Motor neuron (in vitro differentiated cells): ENCODE results near the gene TMEM186. TPM values are rescaled to one million over a fixed set of nuclear protein-coding genes. Genes with fewer than 3 reads are reported as not detected.

Experiments used
- ATAC-seq, 8 experiments: fragments of 200-7000 bp; cut with Tn5 transposase; replicated peaks in 6 of 8; 2 replicates each; pipeline ENCODE4 v1.8.0; 2021; ENCODE audit warnings: mild to moderate bottlenecking in 8 of 8, moderate library complexity in 8 of 8
- H3K27ac ChIP-seq, 2 donors: fragments of 250-450 bp; sonication (Bioruptor Pico); 2 replicates each; pipeline ENCODE4 v1.9.0; 2021; ENCODE audit warnings: antibody characterized with exemption in 2 of 2, mild to moderate bottlenecking in 2 of 2, moderate library complexity in 1 of 2
- H3K4me1 ChIP-seq, 2 donors: fragments of 250-450 bp; sonication (Bioruptor Pico); replicated peaks in 1 of 2; 2 replicates each; pipeline ENCODE4 v1.6.1; 2021; ENCODE audit warnings: antibody characterized with exemption in 2 of 2, mild to moderate bottlenecking in 2 of 2, moderate library complexity in 1 of 2
- H3K4me3 ChIP-seq, 5 donors: fragments of 250-450 bp; sonication (Bioruptor Pico); 2 replicates each; pipeline ENCODE4 v1.9.0; 2021; ENCODE audit warnings: antibody characterized with exemption in 5 of 5, mild to moderate bottlenecking in 5 of 5, moderate library complexity in 4 of 5
- WGBS, 10 experiments: fragments of 450-650 bp; shearing (Covaris generic); methylation state at CpG; one replicate each; pipeline ENCODE4 v1.0.0; 2022; 5-methylcytosine and 5-hydroxymethylcytosine counted together
- in situ Hi-C, 9 experiments: fragments of 400-800 bp; cut with MboI; loops; one replicate each; pipeline ENCODE4 v1.15.0; 2021; ENCODE audit warnings: low sequenced_read_pairs in 9 of 9, low pct_unique_long_range_greater_than_20kb in 2 of 9; ENCODE audit not compliant: unreplicated experiment in 9 of 9
- total RNA-seq, 8 experiments: library from RNA; unstranded; fragments of 300-600 nt; gene quantifications; 2 replicates each; pipeline versions ENCODE4 v1.2.3 to v1.2.4, GENCODE V29; 2022

TMEM186 gene
- total RNA-seq, 8 experiments from 2014 or later, result 6.9 to 15.9 (median 10.0) TPM

- in situ Hi-C loops, result loop anchor here in 5 of 9 experiments (10.0 to 25.0 kb wide), 2 partner anchors 121 to 123 kb away; partner anchors contain the start of gene ABAT (in 4 of the 5)
- no peaks in the 10 kb centered on the region for H3K4me1 ChIP-seq
- 53 to 97% (median 80%) methylated on average over 1 to 5 of the region's 6 CpGs; no CpG with 5 or more reads in 1 of the 10 experiments for WGBS, 10 experiments
- no peak overlapping the region for H3K27ac ChIP-seq
- ATAC-seq, result no peak
- H3K4me3 ChIP-seq, result no peak overlapping the region
These were observed 12.0 kb downstream of the TMEM186 start for GRCh38 chr16:8785408-8785807.

GRCh38 chr16:8782673-8783072, 14.8 kb downstream of the TMEM186 start:
- H3K4me3 ChIP-seq, result no peak overlapping the region
- no peaks in the 10 kb centered on the region for H3K4me1 ChIP-seq
- no peak for ATAC-seq
- WGBS, 10 experiments, result 17 to 87% (median 68%) methylated on average over 1 to 6 of the region's 6 CpGs
- no peak overlapping the region for H3K27ac ChIP-seq
- in situ Hi-C loops, result loop anchor here in 5 of 9 experiments (10.0 to 25.0 kb wide), 2 partner anchors 118 to 120 kb away; partner anchors contain the start of gene ABAT (in 4 of the 5)

- in situ Hi-C loops, result loop anchor here in 5 of 9 experiments (10.0 to 25.0 kb wide), 2 partner anchors 117 to 119 kb away; partner anchors contain the start of gene ABAT (in 4 of the 5)
- 57 to 94% (median 90%) methylated on average over 3 to 5 of the region's 8 CpGs; no CpG with 5 or more reads in 7 of the 10 experiments for WGBS, 10 experiments
These were observed 15.6 kb downstream of the TMEM186 start for GRCh38 chr16:8781797-8782196.

GRCh38 chr16:8777217-8777616, 20.2 kb downstream of the TMEM186 start:
- ATAC-seq, result no peak
- 80% methylated on average over 1 of the region's 7 CpGs; no CpG with 5 or more reads in 9 of the 10 experiments for WGBS, 10 experiments
- in situ Hi-C loops, result loop anchor here in 4 of 9 experiments (25.0 kb wide), 1 partner anchor 115 kb away; the partner anchor contains the start of gene ABAT (in 4 of the 4)

More at GRCh38 chr16:8781797-8782196, 15.6 kb downstream of the TMEM186 start:
- ATAC-seq, result no peak
- H3K27ac ChIP-seq, result no peak overlapping the region
- no peak overlapping the region for H3K4me3 ChIP-seq
- H3K4me1 ChIP-seq, result no peaks in the 10 kb centered on the region

GRCh38 chr16:8776129-8776584, 21.3 kb downstream of the TMEM186 start:
- in situ Hi-C loops, result loop anchor here in 4 of 9 experiments (25.0 kb wide), 1 partner anchor 114 kb away; the partner anchor contains the start of gene ABAT (in 4 of the 4)
- Histone ChIP-seq H3K27ac (no peak overlapping the region), H3K4me3 (no peak overlapping the region), H3K4me1 (no peaks in the 10 kb centered on the region)
- peak in 2 of 8 experiments; percentile 59 to 73 for ATAC-seq
- 41 to 100% (median 95%) methylated on average over 2 to 6 of the region's 12 CpGs; no CpG with 5 or more reads in 5 of the 10 experiments for WGBS, 10 experiments

More at GRCh38 chr16:8777217-8777616, 20.2 kb downstream of the TMEM186 start:
- Histone ChIP-seq H3K27ac (no peak overlapping the region), H3K4me3 (no peak overlapping the region), H3K4me1 (no peaks in the 10 kb centered on the region)

- in situ Hi-C loops, result loop anchor here in 4 of 9 experiments (25.0 kb wide), 1 partner anchor 113 kb away; the partner anchor contains the start of gene ABAT (in 4 of the 4)
- Histone ChIP-seq H3K4me1 (no peaks in the 10 kb centered on the region), H3K4me3 (no peak overlapping the region), H3K27ac (no peak overlapping the region)
- WGBS, 10 experiments, result 0 to 100% (median 71%) methylated on average over 1 of the region's 1 CpG; no CpG with 5 or more reads in 5 of the 10 experiments
- ATAC-seq, result no peak
These were observed 22.1 kb downstream of the TMEM186 start for GRCh38 chr16:8775359-8775758.

GRCh38 chr16:8774208-8774607, 23.2 kb downstream of the TMEM186 start:
- no peak for ATAC-seq
- Histone ChIP-seq H3K4me1 (no peaks in the 10 kb centered on the region), H3K27ac (no peak overlapping the region), H3K4me3 (no peak overlapping the region)
- WGBS, 10 experiments, result 79 to 92% (median 86%) methylated on average over 5 to 11 of the region's 11 CpGs; no CpG with 5 or more reads in 3 of the 10 experiments
- in situ Hi-C loops, result no loop called here

GRCh38 chr16:8773537-8773936, 23.9 kb downstream of the TMEM186 start:
- no peak overlapping the region for H3K27ac ChIP-seq
- 6 to 96% (median 81%) methylated on average over 1 to 3 of the region's 3 CpGs; no CpG with 5 or more reads in 1 of the 10 experiments for WGBS, 10 experiments
- no peak overlapping the region for H3K4me3 ChIP-seq
- peaks cover 0 to 4% of the 10 kb centered on the region in 2 donors for H3K4me1 ChIP-seq
- in situ Hi-C loops, result no loop called here
- no peak for ATAC-seq

- WGBS, 10 experiments, result 12 to 33% (median 16%) methylated on average over 3 to 11 of the region's 12 CpGs; no CpG with 5 or more reads in 7 of the 10 experiments
- Histone ChIP-seq H3K4me3 (no peak overlapping the region), H3K4me1 (peaks cover 6 to 20% of the 10 kb centered on the region in 2 donors), H3K27ac (peak overlapping the region; percentile 27 to 73)
- in situ Hi-C loops, result no loop called here
- peak in 5 of 8 experiments; percentile 78 to 97 (median 87) for ATAC-seq
These were observed 28.7 kb downstream of the TMEM186 start for GRCh38 chr16:8768692-8769091.

GRCh38 chr16:8768283-8768682, 29.2 kb downstream of the TMEM186 start:
- peak in 5 of 8 experiments; percentile 27 to 62 (median 37) for ATAC-seq
- Histone ChIP-seq H3K4me1 (peaks cover 11 to 24% of the 10 kb centered on the region in 2 donors), H3K4me3 (no peak overlapping the region), H3K27ac (peak overlapping the region in 1 of 2 donors; percentile 38)
- WGBS, 10 experiments, result 17 to 81% (median 57%) methylated on average over 1 to 10 of the region's 12 CpGs; no CpG with 5 or more reads in 1 of the 10 experiments
- in situ Hi-C loops, result no loop called here

GRCh38 chr16:8767176-8767575, 30.3 kb downstream of the TMEM186 start:
- Histone ChIP-seq H3K27ac (peak overlapping the region in 1 of 2 donors; percentile 38), H3K4me1 (peaks cover 11 to 25% of the 10 kb centered on the region in 2 donors), H3K4me3 (no peak overlapping the region)
- 80 to 100% (median 100%) methylated on average over 1 to 2 of the region's 8 CpGs; no CpG with 5 or more reads in 7 of the 10 experiments for WGBS, 10 experiments
- in situ Hi-C loops, result no loop called here
- ATAC-seq, result no peak

- ATAC-seq, result no peak
- H3K4me3 ChIP-seq, result no peak overlapping the region
- in situ Hi-C loops, result no loop called here
- 61 to 100% (median 86%) methylated on average over 1 to 11 of the region's 18 CpGs; no CpG with 5 or more reads in 4 of the 10 experiments for WGBS, 10 experiments
- H3K27ac ChIP-seq, result peak overlapping the region; percentile 30 to 51
- H3K4me1 ChIP-seq, result peaks cover 11 to 25% of the 10 kb centered on the region in 2 donors
These were observed 32.8 kb downstream of the TMEM186 start for GRCh38 chr16:8764525-8765250.

- 10 to 95% (median 31%) methylated on average over 2 to 10 of the region's 10 CpGs; no CpG with 5 or more reads in 3 of the 10 experiments for WGBS, 10 experiments
- H3K4me3 ChIP-seq, result no peak overlapping the region
- peak overlapping the region in 1 of 2 donors; percentile 30 for H3K27ac ChIP-seq
- in situ Hi-C loops, result no loop called here
- peak in 3 of 8 experiments; percentile 38 to 56 (median 49) for ATAC-seq
- peaks cover 11 to 23% of the 10 kb centered on the region in 2 donors for H3K4me1 ChIP-seq
These were observed 33.5 kb downstream of the TMEM186 start for GRCh38 chr16:8763899-8764298.
